Stimulated activated naive CD8-positive, alpha-beta T cell treated with anti-CD3 and anti-CD28 coated beads, Interleukin-15, Interleukin-2, amounts not matched to agents 100 U/mL and 50 U/mL, for 24 hours (primary cell): Measurements from ENCODE around the gene OVOL1.
"Not testable (repeated sequence)": the region's sequence is repeated elsewhere in the genome, so short reads cannot be mapped to it uniquely, and the experiment has no call there.

ENCODE experiments used
- ATAC-seq: fragments of 150-1000 bp; cut with Tn5 transposase; one replicate; pipeline ENCODE4 v1.10.0; 2021
- DNase-seq: peaks from one replicate; pipeline ENCODE4 v3.0.0; 2021

Gene OVOL1

GRCh38 chr11:65814986-65815565, 28.2 kb downstream of the OVOL1 start:
- ATAC-seq, result no peak
- DNase-seq, result no peak

- no peak for DNase-seq
- ATAC-seq, result no peak
Observed at GRCh38 chr11:65816696-65817095, 29.8 kb downstream of the OVOL1 start.

GRCh38 chr11:65817312-65817834, 30.5 kb downstream of the OVOL1 start:
- DNase-seq (no peak), ATAC-seq (no peak)

GRCh38 chr11:65817835-65818680, 31.2 kb downstream of the OVOL1 start:
- peak; percentile 100 for DNase-seq
- ATAC-seq, result peak; percentile 91

- DNase-seq (no peak), ATAC-seq (no peak)
Observed at GRCh38 chr11:65821107-65821506, 34.2 kb downstream of the OVOL1 start.

- no peak for DNase-seq
- no peak for ATAC-seq
Observed at GRCh38 chr11:65822776-65823528, 36.1 kb downstream of the OVOL1 start.

GRCh38 chr11:65826984-65827735, 40.3 kb downstream of the OVOL1 start:
- DNase-seq (no peak), ATAC-seq (no peak)

- ATAC-seq (no peak), DNase-seq (no peak)
Observed at GRCh38 chr11:65829459-65829858, 42.6 kb downstream of the OVOL1 start.

GRCh38 chr11:65832231-65832630, 45.4 kb downstream of the OVOL1 start:
- ATAC-seq, DNase-seq: not testable (repeated sequence)

- peak; percentile 95 for DNase-seq
- ATAC-seq, result peak; percentile 99
Observed at GRCh38 chr11:65833297-65834030, 46.6 kb downstream of the OVOL1 start, which contains the start of gene SNX32. Gene SNX32 (plus strand): TSS chr11:65833963. CDS start chr11:65834066, 103 bp downstream.

- ATAC-seq (no peak), DNase-seq (no peak)
Observed at GRCh38 chr11:65834202-65834601, 47.3 kb downstream of the OVOL1 start.

- ATAC-seq, result no peak
- DNase-seq, result no peak
Observed at GRCh38 chr11:65842144-65842543, 55.3 kb downstream of the OVOL1 start.

- no peak for ATAC-seq
Observed at GRCh38 chr11:65843811-65844210, 56.9 kb downstream of the OVOL1 start.

GRCh38 chr11:65844231-65844872, 57.5 kb downstream of the OVOL1 start:
- DNase-seq (no peak), ATAC-seq (no peak)

More at GRCh38 chr11:65843811-65844210, 56.9 kb downstream of the OVOL1 start:
- DNase-seq, result no peak
